IPS DF 6.9 (cell line): ENCODE measurements around the gene NEIL1.

Experiments used
- DNase-seq: peaks from one replicate; pipeline ENCODE4 v3.0.0-alpha.2; 2013; ENCODE audit warnings: low read depth, low spot score
- H3K27ac ChIP-seq: one replicate; pipeline ENCODE4 v1.5.1; 2013; ENCODE audit warnings: low read length, control low read depth
- H3K27me3 ChIP-seq: 2 replicates; pipeline ENCODE4 v1.6.1; 2013; ENCODE audit warnings: mild to moderate bottlenecking, low read length; ENCODE audit not compliant: control insufficient read depth, insufficient read depth
- H3K36me3 ChIP-seq: 2 replicates; pipeline ENCODE4 v1.6.1; 2013; ENCODE audit warnings: low read length; ENCODE audit not compliant: control insufficient read depth, insufficient read depth
- H3K4me1 ChIP-seq: 2 replicates; pipeline ENCODE4 v1.6.1; 2013; ENCODE audit warnings: low read length; ENCODE audit not compliant: control insufficient read depth, insufficient read depth
- H3K4me3 ChIP-seq: 2 replicates; pipeline ENCODE4 v1.5.1; 2013; ENCODE audit warnings: mild to moderate bottlenecking, low read length
- H3K9me3 ChIP-seq: 2 replicates; pipeline ENCODE4 v1.6.1; 2013; ENCODE audit warnings: low read length, inconsistent platforms; ENCODE audit not compliant: control insufficient read depth, insufficient read depth
- WGBS: extraction: QIAGEN DNeasy Blood & Tissue Kit; methylation state at CpG from one replicate; pipeline ENCODE4 v1.1.7; 2013; ENCODE audit warnings: mixed read lengths, missing lambda C conversion rate; ENCODE audit not compliant: insufficient read length, insufficient coverage; 5-methylcytosine and 5-hydroxymethylcytosine counted together

The NEIL1 gene

GRCh38 chr15:75357976-75358673 is 11.3 kb downstream of the NEIL1 start:
- Histone ChIP-seq H3K36me3 (peaks cover 34% of the 10 kb centered on the region), H3K27ac (no peak overlapping the region), H3K27me3 (no peaks in the 10 kb centered on the region), H3K4me3 (no peak overlapping the region), H3K4me1 (no peaks in the 10 kb centered on the region), H3K9me3 (no peaks in the 10 kb centered on the region)
- no peak for DNase-seq
- WGBS: no CpG with 5 or more reads among the region's 17 CpGs

GRCh38 chr15:75358771-75359536 is 12.1 kb downstream of the NEIL1 start:
- Histone ChIP-seq H3K4me1 (no peaks in the 10 kb centered on the region), H3K4me3 (no peak overlapping the region), H3K27ac (no peak overlapping the region), H3K36me3 (peaks cover 34% of the 10 kb centered on the region), H3K27me3 (no peaks in the 10 kb centered on the region), H3K9me3 (no peaks in the 10 kb centered on the region)
- no peak for DNase-seq
- WGBS: no CpG with 5 or more reads among the region's 10 CpGs

- no peak for DNase-seq
- no peak overlapping the region for H3K27ac ChIP-seq
- no peaks in the 10 kb centered on the region for H3K4me1 ChIP-seq
- peaks cover 34% of the 10 kb centered on the region for H3K36me3 ChIP-seq
- WGBS: no CpG with 5 or more reads among the region's 15 CpGs
- H3K4me3 ChIP-seq: no peak overlapping the region
- H3K9me3 ChIP-seq: no peaks in the 10 kb centered on the region
- H3K27me3 ChIP-seq: no peaks in the 10 kb centered on the region
Observed at GRCh38 chr15:75359537-75360250, 12.9 kb downstream of the NEIL1 start.

- H3K27ac ChIP-seq: no peak overlapping the region
- peaks cover 34% of the 10 kb centered on the region for H3K36me3 ChIP-seq
- H3K27me3 ChIP-seq: no peaks in the 10 kb centered on the region
- H3K4me1 ChIP-seq: no peaks in the 10 kb centered on the region
- WGBS: no CpG with 5 or more reads among the region's 1 CpG
- no peaks in the 10 kb centered on the region for H3K9me3 ChIP-seq
- DNase-seq: no peak
- H3K4me3 ChIP-seq: no peak overlapping the region
Observed at GRCh38 chr15:75360391-75360790, 13.6 kb downstream of the NEIL1 start.

- Histone ChIP-seq H3K36me3 (peaks cover 34% of the 10 kb centered on the region), H3K27ac (no peak overlapping the region), H3K27me3 (no peaks in the 10 kb centered on the region), H3K9me3 (no peaks in the 10 kb centered on the region), H3K4me3 (no peak overlapping the region), H3K4me1 (no peaks in the 10 kb centered on the region)
- no CpG with 5 or more reads among the region's 7 CpGs for WGBS
- no peak for DNase-seq
Observed at GRCh38 chr15:75360856-75361255, 14.0 kb downstream of the NEIL1 start.

- peaks cover 33% of the 10 kb centered on the region for H3K36me3 ChIP-seq
- H3K4me1 ChIP-seq: no peaks in the 10 kb centered on the region
Observed at GRCh38 chr15:75361361-75361988, 14.6 kb downstream of the NEIL1 start.

GRCh38 chr15:75361989-75362641 is 15.3 kb downstream of the NEIL1 start:
- no peak for DNase-seq
- H3K4me1 ChIP-seq: no peaks in the 10 kb centered on the region
- peaks cover 32% of the 10 kb centered on the region for H3K36me3 ChIP-seq
- H3K27ac ChIP-seq: no peak overlapping the region
- no peak overlapping the region for H3K4me3 ChIP-seq
- no peaks in the 10 kb centered on the region for H3K27me3 ChIP-seq
- no CpG with 5 or more reads among the region's 13 CpGs for WGBS
- H3K9me3 ChIP-seq: no peaks in the 10 kb centered on the region

More at GRCh38 chr15:75361361-75361988, 14.6 kb downstream of the NEIL1 start:
- Histone ChIP-seq H3K9me3 (no peaks in the 10 kb centered on the region), H3K27ac (no peak overlapping the region), H3K4me3 (no peak overlapping the region), H3K27me3 (no peaks in the 10 kb centered on the region)
- no CpG with 5 or more reads among the region's 10 CpGs for WGBS
- DNase-seq: no peak

- H3K27ac ChIP-seq: no peak overlapping the region
- peaks cover 32% of the 10 kb centered on the region for H3K36me3 ChIP-seq
Observed at GRCh38 chr15:75362642-75363249, 15.9 kb downstream of the NEIL1 start.

GRCh38 chr15:75363786-75364185 is 16.9 kb downstream of the NEIL1 start:
- H3K4me3 ChIP-seq: no peak overlapping the region
- peaks cover 3% of the 10 kb centered on the region; the same call in 1 of the 2 replicates for H3K4me1 ChIP-seq
- H3K27me3 ChIP-seq: no peaks in the 10 kb centered on the region
- no peak for DNase-seq
- no peaks in the 10 kb centered on the region for H3K9me3 ChIP-seq
- WGBS: no CpG with 5 or more reads among the region's 9 CpGs
- no peak overlapping the region for H3K27ac ChIP-seq
- H3K36me3 ChIP-seq: peaks cover 28% of the 10 kb centered on the region

More at GRCh38 chr15:75362642-75363249, 15.9 kb downstream of the NEIL1 start:
- Histone ChIP-seq H3K27me3 (no peaks in the 10 kb centered on the region), H3K9me3 (no peaks in the 10 kb centered on the region), H3K4me1 (peaks cover 3% of the 10 kb centered on the region; the same call in 1 of the 2 replicates), H3K4me3 (no peak overlapping the region)
- WGBS: no CpG with 5 or more reads among the region's 7 CpGs
- DNase-seq: no peak
